IMR-90 (cell line): ENCODE results near the gene KRTAP10-3. TPM values are rescaled to one million over a fixed set of nuclear protein-coding genes. Genes with fewer than 3 reads are reported as not detected.

Experiments
- ATAC-seq: fragments of 200-7000 bp; cut with Tn5 transposase; 2 replicates; pipeline ENCODE4 v1.9.1; 2020; ENCODE audit warnings: low read depth, mild to moderate bottlenecking, moderate library complexity
- BruUV-seq: library from RNA; stranded (reverse); fragments of 400-500 nt; replicated peaks from 2 replicates; lab custom pipeline; 2021; lab: Mats Ljungman, UMichigan
- CTCF ChIA-PET: fragments of 300-600 bp; formaldehyde crosslinking; extraction: SDS; loops from one replicate; lab custom pipeline; 2021; ENCODE audit warnings: antibody characterized with exemption; lab: Yijun Ruan, JAX
- POLR2A ChIA-PET: fragments of 300-600 bp; sonication (Branson Sonifier 250); formaldehyde crosslinking; loops from one replicate; lab custom pipeline; 2022; ENCODE audit warnings: antibody characterized with exemption; ENCODE audit not compliant: unreplicated experiment; lab: Charles Lee
- DNase-seq: peaks from one replicate; pipeline ENCODE4 v3.0.0; 2013
- H2AFZ ChIP-seq: replicated peaks from 2 replicates; pipeline ENCODE3; 2013; ENCODE audit warnings: low read length, mild to moderate bottlenecking; ENCODE audit not compliant: poor library complexity
- H2AK5ac ChIP-seq: 2 replicates; pipeline ENCODE4 v1.6.1; 2013; ENCODE audit warnings: low read depth, low read length, inconsistent platforms
- H2AK9ac ChIP-seq: replicated peaks from 2 replicates; pipeline ENCODE3; 2013; ENCODE audit warnings: mild to moderate bottlenecking, low read depth, low read length, moderate library complexity; ENCODE audit not compliant: poor library complexity
- H2BK120ac ChIP-seq: 2 replicates; pipeline ENCODE4 v1.6.1; 2013; ENCODE audit warnings: low read depth, low read length, inconsistent platforms
- H2BK15ac ChIP-seq: 3 replicates; pipeline ENCODE4 v1.6.1; 2013; ENCODE audit warnings: low read depth, low read length, inconsistent platforms
- H2BK20ac ChIP-seq: 2 replicates; pipeline ENCODE4 v1.6.1; 2013; ENCODE audit warnings: low read depth, mild to moderate bottlenecking, inconsistent platforms, low read length, moderate library complexity
- H2BK5ac ChIP-seq: 2 replicates; pipeline ENCODE4 v1.6.1; 2013; ENCODE audit warnings: mild to moderate bottlenecking, low read depth, low read length, inconsistent platforms; ENCODE audit not compliant: poor library complexity, severe bottlenecking
- H3K14ac ChIP-seq: replicated peaks from 2 replicates; pipeline ENCODE4 v1.6.1; 2013; ENCODE audit warnings: low read depth, low read length, inconsistent platforms
- H3K18ac ChIP-seq: 2 replicates; pipeline ENCODE4 v1.6.1; 2013; ENCODE audit warnings: low read depth, low read length, control low read depth
- H3K23ac ChIP-seq: 2 replicates; pipeline ENCODE4 v1.6.1; 2013; ENCODE audit warnings: low read depth, low read length, inconsistent platforms
- H3K27ac ChIP-seq: 2 replicates; pipeline ENCODE4 v1.5.1; 2013; ENCODE audit warnings: mild to moderate bottlenecking, control low read depth, low read length; ENCODE audit not compliant: insufficient read depth
- H3K27me3 ChIP-seq: 2 replicates; pipeline ENCODE4 v1.6.1; 2013; ENCODE audit warnings: low read length; ENCODE audit not compliant: control insufficient read depth, insufficient read depth
- H3K36me3 ChIP-seq: 2 replicates; pipeline ENCODE4 v1.6.1; 2013; ENCODE audit warnings: low read length, mixed read lengths; ENCODE audit not compliant: control insufficient read depth, insufficient read depth
- H3K4ac ChIP-seq: 2 replicates; pipeline ENCODE4 v1.6.1; 2013; ENCODE audit warnings: low read depth, low read length, inconsistent platforms
- H3K4me1 ChIP-seq: 2 replicates; pipeline ENCODE4 v1.6.1; 2013; ENCODE audit warnings: low read length, mixed read lengths; ENCODE audit not compliant: control insufficient read depth, insufficient read depth
- H3K4me2 ChIP-seq: 2 replicates; pipeline ENCODE4 v1.6.1; 2013; ENCODE audit warnings: low read depth, mild to moderate bottlenecking, control low read depth, low read length, moderate library complexity
- H3K4me3 ChIP-seq: 2 replicates; pipeline ENCODE4 v1.5.1; 2013; ENCODE audit warnings: low read depth, mild to moderate bottlenecking, control low read depth, low read length, moderate library complexity; ENCODE audit not compliant: insufficient read depth
- H3K56ac ChIP-seq: 2 replicates; pipeline ENCODE4 v1.6.1; 2013; ENCODE audit warnings: low read length, inconsistent platforms; ENCODE audit not compliant: insufficient read depth; ENCODE audit errors: extremely low read depth
- H3K79me1 ChIP-seq, 2 experiments: 2 replicates each; pipeline ENCODE4 v1.6.1; 2013; ENCODE audit warnings: low read length in 2 of 2, inconsistent platforms in 1 of 2, low read depth in 1 of 2
- H3K9ac ChIP-seq: 2 replicates; pipeline ENCODE4 v1.6.1; 2013; ENCODE audit warnings: low read depth, low read length, control low read depth
- H3K9me1 ChIP-seq: 2 replicates; pipeline ENCODE4 v1.6.1; 2013; ENCODE audit warnings: low read length, inconsistent platforms; ENCODE audit not compliant: insufficient read depth
- H3K9me3 ChIP-seq: 2 replicates; pipeline ENCODE4 v1.6.1; 2013; ENCODE audit warnings: low read length; ENCODE audit not compliant: control insufficient read depth, insufficient read depth
- H4K20me1 ChIP-seq: 2 replicates; pipeline ENCODE4 v1.6.1; 2013; ENCODE audit warnings: low read length, inconsistent platforms; ENCODE audit not compliant: insufficient read depth
- H4K5ac ChIP-seq: 2 replicates; pipeline ENCODE4 v1.6.1; 2013; ENCODE audit warnings: mild to moderate bottlenecking, low read depth, low read length, control low read depth
- H4K8ac ChIP-seq, 2 experiments: 2 replicates each; pipeline ENCODE4 v1.6.1; 2013; ENCODE audit warnings: low read depth in 2 of 2, low read length in 2 of 2, control low read depth in 1 of 2, inconsistent platforms in 1 of 2
- H4K91ac ChIP-seq: 2 replicates; pipeline ENCODE4 v1.6.1; 2013; ENCODE audit warnings: low read depth, low read length, inconsistent platforms; ENCODE audit not compliant: insufficient read depth
- POLR2A ChIP-seq: IDR thresholded peaks from 2 replicates; pipeline ENCODE4 v1.6.1; 2012; ENCODE audit warnings: mild to moderate bottlenecking, low read depth, low read length
- WGBS, 2 experiments: methylation state at CpG; one replicate each; pipeline versions ENCODE4 v1.1.5 to v1.1.7; 2013; ENCODE audit warnings: missing lambda C conversion rate in 2 of 2; ENCODE audit not compliant: insufficient read length in 1 of 2; ENCODE audit errors: extremely low coverage in 2 of 2; 5-methylcytosine and 5-hydroxymethylcytosine counted together
- dilution Hi-C: fragments of 300-500 bp; cut with HindIII; formaldehyde crosslinking; loops from one replicate; pipeline ENCODE4 v1.14.3; 2018; ENCODE audit warnings: low sequenced_read_pairs; ENCODE audit not compliant: unreplicated experiment
- in situ Hi-C: fragments of 300-500 bp; cut with MboI; formaldehyde crosslinking; loops from 3 replicates; pipeline ENCODE4 v1.14.3; 2019; ENCODE audit warnings: low sequenced_read_pairs, inconsistent platforms, mixed read lengths
- intact Hi-C: fragments of 100-400 bp; cut with micrococcal nuclease; formaldehyde crosslinking; loops from 2 replicates; pipeline ENCODE4 v1.10.0; 2022
- polyA plus RNA-seq, 3 experiments: library from polyadenylated mRNA; depleted of rRNA; stranded (reverse); fragments of >200 nt; gene quantifications; 2 replicates each; pipeline ENCODE4 v1.2.3, GENCODE V29; 2012; ENCODE audit warnings: low replicate concordance in 1 of 3
- total RNA-seq: library from RNA; depleted of rRNA; stranded (reverse); fragments of >200 nt; gene quantifications from 2 replicates; pipeline ENCODE4 v1.2.3, GENCODE V29; 2012

The KRTAP10-3 gene
- total and polyA plus RNA-seq, 2 of the 4 experiments (the other 2 are of a cell fraction): not detected

GRCh38 chr21:44529503-44530125 is 29.0 kb downstream of the KRTAP10-3 start:
- H4K8ac ChIP-seq: no peak overlapping the region
- H2AFZ ChIP-seq: no peak overlapping the region
- no peak for DNase-seq
- no peak overlapping the region for H2BK15ac ChIP-seq
- no peak overlapping the region for H3K4me2 ChIP-seq
- no peak overlapping the region for H2BK120ac ChIP-seq
- H3K79me1 ChIP-seq: no peaks in the 10 kb centered on the region
- H3K4me1 ChIP-seq: no peaks in the 10 kb centered on the region
- no peak overlapping the region for H2AK5ac ChIP-seq
- BruUV-seq: no TSS peak
- intact Hi-C loops (no loop called here), in situ Hi-C loops (no loop called here), dilution Hi-C loops (no loop called here)
- H2BK5ac ChIP-seq: no peak overlapping the region
- no peak overlapping the region for H4K91ac ChIP-seq
- no peak overlapping the region for H3K9ac ChIP-seq
- CTCF ChIA-PET: no interaction called here
- no peak for ATAC-seq
- H3K23ac ChIP-seq: no peak overlapping the region
- H3K4me3 ChIP-seq: no peak overlapping the region
- H4K5ac ChIP-seq: no peak overlapping the region
- no peaks in the 10 kb centered on the region for H3K27me3 ChIP-seq
- no peak overlapping the region for H3K18ac ChIP-seq
- no peak overlapping the region for H3K4ac ChIP-seq
- peaks cover 20% of the 10 kb centered on the region; the same call in 1 of the 2 replicates for H3K9me3 ChIP-seq
- H2BK20ac ChIP-seq: no peak overlapping the region
- H3K9me1 ChIP-seq: no peaks in the 10 kb centered on the region
- H3K56ac ChIP-seq: no peak overlapping the region
- H3K14ac ChIP-seq: no peak overlapping the region
- no peak overlapping the region for H2AK9ac ChIP-seq
- H3K36me3 ChIP-seq: no peaks in the 10 kb centered on the region
- POLR2A ChIA-PET: no interaction called here
- no peak overlapping the region for H3K27ac ChIP-seq
- TF ChIP-seq POLR2A: no peak
- H4K20me1 ChIP-seq: no peaks in the 10 kb centered on the region
- WGBS, 2 experiments: 51% methylated on average over 10 of the region's 23 CpGs; no CpG with 5 or more reads in 1 of the 2 experiments
